HG03457 (cell line): Measurements from ENCODE around the gene FAM169A.
"Not testable (repeated sequence)": the region's sequence is repeated elsewhere in the genome, so short reads cannot be mapped to it uniquely, and the experiment has no call there.

Experiments
- ATAC-seq: cut with Tn5 transposase; IDR thresholded peaks from one replicate; pipeline ENCODE4 v1.9.1; 2021; ENCODE audit warnings: moderate number of reproducible peaks; ENCODE audit not compliant: unreplicated experiment

Gene FAM169A

DNA sequence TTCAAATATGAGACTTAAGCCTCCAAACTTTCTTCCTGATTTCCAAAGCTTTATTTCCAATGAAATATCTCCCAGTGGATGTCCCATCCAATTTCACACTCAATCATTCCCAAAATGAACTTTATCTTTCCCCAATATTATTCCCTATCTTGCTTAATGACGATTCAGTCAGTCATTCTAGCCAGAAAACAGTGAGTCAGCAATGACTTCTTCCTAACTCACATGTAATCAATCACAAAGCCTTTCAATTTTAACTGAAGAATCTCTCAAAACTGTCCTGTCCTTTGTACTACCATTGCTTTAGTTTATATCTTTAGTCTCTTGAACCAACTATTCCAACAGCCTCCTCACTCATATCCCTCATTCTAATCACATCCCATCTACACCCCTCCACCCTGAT is 64.2 kb downstream of the FAM169A start:
- no peak for ATAC-seq

DNA sequence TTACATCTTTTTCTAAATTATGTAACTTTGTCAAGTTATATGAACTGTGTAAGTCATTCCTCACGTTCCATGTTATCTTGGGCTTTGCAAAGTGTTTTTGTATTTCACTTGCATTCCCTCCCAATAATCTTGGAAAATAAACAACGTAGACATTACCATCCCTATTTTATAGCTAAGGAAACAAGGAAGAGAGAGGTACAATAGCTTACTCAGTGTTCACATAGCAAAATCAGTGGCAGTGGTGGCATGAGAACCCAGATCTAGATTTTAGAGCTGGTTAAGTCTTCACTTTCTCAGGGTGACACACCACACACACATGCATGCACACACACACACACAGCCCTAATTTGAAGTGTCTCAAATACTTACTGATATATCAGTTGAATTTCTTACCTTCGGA is 65.0 kb downstream of the FAM169A start:
- ATAC-seq = no peak

DNA sequence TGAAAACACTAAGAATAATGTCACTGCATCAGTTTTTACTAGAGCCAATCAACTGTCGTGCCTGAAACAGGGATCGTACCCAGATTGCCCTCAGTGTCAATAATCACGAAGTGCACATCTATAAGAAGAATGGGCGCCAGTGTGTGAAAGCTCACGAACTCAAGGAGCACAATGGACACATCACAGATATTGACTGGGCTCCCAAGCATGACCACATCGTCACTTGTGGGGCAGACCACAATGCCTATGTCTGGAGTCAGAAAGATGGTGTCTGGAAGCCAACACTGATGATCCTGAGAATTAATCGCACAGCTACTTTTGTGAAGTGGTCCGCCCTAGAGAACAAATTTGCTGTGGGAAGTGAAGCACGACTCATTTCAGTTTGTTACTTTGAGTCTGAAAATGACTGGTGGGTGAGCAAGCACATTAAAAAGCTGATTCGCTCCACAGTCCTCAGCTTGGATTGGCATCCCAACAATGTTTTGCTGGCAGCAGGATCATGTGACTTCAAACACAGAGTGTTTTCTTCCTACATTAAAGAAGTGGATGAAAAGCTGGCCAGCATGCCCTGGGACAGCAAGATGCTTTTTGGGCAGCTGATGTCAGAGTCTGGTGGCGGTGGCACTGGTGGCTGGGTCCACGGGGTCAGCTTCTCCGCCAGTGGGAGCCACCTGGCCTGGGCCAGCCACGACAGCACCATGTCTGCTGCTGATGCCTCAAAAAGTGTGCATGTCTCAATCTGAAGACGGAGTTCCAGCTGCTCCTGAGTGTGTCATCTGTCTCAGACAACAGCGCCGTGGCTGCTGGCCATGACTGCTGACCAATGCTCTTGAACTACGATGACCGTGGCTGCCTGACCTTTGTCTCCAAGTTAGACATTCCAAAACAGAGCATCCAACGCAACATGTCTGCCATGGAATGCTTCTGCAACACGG is 66.9 kb downstream of the FAM169A start:
- ATAC-seq = no peak

DNA sequence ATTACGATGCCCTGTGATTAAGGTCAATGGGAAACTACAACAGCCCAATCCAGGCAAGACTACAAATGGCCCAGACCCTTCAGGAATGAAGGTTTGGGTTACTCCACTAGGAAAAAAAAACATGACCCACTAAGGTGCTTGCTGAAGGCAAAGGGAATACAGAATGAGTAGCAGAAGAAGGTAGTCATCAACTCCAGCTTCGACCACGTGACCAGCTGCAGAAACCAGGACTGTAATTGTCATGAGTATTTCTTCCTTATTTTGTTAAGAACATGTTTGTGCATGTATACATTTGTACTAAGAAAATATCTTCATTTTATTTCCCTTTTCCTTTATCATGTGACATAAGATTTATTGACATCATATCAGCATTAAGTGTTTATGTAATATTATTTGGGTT is 74.5 kb downstream of the FAM169A start:
- not testable (repeated sequence) for ATAC-seq

DNA sequence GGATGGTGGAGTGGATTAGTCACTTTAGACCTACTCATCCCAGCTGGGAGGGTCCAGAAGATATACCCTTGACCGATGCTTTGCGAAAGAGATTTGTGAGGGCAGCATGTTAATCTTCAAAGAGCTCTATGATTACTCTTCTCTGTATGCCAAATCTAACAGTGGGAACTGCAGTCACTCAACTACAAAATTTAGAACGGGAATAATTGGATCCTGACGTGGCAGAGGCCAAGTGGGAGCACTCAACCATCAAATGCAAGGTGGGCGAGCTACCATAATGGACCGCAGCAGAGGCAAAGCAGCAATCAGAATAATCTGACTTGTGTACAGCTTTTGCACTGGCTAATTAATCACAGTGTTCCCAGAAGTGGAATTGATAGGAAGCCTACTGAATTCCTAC is 78.8 kb downstream of the FAM169A start:
- no peak for ATAC-seq

DNA sequence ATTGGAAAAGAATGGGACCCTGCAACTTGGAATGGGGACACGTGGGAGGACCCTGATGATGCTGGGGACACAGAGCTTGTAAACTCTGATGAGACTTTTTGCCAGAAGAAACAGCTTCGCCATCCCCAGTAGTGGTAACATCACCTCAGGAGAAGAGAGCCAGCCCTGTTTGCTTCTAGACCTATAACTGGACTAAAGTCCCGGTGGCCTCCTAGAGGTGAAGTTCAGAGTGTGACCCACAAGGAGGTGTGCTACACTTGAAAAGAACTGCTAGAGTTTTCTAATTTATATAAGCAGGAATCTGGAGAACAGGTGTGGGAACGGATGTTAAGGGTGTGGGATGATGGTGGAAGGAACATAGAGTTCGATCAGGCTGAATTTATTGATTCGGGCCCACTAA is 79.3 kb downstream of the FAM169A start:
- ATAC-seq = no peak

DNA sequence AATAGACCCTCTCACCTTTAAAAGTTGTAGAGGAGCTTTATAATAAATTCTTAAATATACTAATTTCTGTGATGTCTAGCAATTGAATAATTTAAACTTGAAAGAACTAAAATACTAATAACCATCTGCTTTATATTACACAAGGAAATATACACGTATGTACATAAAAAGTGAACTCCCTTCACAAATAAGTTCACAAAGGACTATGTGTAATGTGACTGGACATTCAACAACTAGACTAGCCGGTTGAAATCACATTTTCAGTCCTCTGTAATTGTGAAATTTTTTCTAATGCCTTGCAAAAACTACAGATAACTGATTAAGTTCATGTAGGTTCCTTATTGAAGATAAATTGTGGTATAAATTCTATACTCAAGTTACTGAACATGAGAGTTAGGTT is 87.6 kb downstream of the FAM169A start:
- no peak for ATAC-seq

DNA sequence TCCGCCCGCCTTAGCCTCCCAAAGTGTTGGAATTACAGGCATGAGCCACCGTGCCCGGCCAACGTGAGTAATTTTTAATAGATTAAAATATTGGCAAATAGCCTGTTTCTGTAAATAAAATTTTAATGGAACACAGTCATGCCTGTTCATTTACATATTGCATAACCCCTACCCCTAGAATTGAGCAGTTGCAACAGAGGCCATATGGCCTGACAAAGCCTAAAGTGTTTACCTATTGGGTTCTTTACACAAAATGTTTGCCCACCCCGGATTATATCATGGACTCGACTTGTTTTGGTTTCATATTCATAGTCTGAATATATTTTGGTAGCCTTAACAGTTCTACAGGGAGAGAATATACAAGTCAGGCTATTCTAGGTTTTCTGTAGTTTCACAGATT is 93.8 kb downstream of the FAM169A start:
- no peak for ATAC-seq

DNA sequence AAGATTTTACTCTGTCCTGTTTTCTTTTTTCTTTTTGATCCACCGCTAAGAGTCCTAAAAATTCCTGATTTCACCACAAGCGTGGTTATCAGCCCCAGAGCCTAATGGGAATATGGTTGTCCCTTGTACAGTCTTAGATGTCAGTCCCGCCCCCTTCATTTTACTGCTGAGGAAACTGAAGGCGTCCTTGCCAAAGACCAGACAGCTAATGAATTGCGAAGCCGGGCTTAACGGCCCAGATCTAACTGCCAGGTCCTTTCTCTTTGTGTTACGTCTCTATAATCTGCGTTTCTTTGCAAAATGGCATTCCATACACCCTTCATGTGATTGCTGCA is 98.6 kb downstream of the FAM169A start:
- ATAC-seq = peak; percentile 9

DNA sequence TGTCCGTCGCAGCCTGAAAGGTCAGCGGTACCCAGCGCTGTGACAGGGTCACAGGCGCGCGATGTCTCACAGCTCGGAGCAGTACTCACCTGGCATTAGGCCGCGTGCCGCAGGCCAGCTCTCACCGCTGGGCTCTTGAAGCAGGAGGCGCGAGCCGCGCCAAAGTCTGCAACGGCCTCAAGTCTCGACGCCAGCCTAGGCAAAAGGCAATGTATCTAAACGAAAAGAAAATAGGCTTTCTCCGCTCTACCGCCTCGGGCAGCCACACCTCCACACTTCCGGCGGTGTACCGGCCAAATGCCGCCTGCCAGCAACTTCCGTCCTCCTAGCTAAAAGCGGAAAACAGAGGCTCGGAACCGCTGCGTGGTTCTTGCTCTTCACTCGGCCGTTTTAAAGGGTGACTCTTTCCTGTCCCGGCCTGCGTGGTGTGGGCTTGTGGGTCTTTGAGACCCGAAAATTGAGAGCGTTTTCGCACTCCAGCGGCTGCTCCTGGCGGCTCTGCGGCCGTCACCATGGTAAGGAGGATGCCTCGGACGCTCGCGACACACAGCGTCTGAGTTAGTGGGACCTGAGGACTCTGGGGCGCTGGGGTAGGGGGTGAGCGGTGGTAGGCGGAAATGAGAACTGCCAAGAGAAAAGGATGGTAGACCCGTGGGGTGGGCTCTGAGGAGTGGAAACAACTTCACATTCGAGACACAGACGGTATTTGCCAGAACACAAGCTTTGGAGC is 99.2 kb downstream of the FAM169A start, which contains the start of the genes GFM2 and NSA2:
Gene GFM2 (minus strand): TSS at position 269 of the 730 bp plus-strand sequence. CDS start 3,375 bp downstream, outside the sequence.
Gene NSA2 (plus strand): TSS at position 401 of the 730 bp plus-strand sequence. CDS start 112 bp downstream, at position 513.
- peak; percentile 68 for ATAC-seq

DNA sequence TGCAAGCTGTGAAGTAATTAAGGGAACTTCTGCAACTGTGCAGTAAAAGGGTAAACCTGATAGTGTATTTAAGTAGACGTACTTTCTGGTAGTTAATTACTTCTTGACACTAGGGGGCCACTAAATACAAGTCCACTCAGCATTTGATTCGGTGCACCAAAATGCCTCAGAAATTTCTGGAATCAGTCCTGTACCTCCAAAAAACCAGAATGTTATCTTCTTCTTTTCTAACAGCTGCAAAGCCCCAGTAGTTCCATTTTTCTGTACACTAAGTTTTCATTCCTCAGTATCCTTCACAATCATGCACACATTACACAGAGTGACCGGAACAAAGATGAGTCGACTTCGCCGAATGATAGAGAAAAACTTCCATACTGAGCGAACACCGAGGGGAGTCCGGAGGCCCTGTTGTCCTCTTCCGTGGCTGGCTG is 99.8 kb downstream of the FAM169A start:
- peak; percentile 13 for ATAC-seq

DNA sequence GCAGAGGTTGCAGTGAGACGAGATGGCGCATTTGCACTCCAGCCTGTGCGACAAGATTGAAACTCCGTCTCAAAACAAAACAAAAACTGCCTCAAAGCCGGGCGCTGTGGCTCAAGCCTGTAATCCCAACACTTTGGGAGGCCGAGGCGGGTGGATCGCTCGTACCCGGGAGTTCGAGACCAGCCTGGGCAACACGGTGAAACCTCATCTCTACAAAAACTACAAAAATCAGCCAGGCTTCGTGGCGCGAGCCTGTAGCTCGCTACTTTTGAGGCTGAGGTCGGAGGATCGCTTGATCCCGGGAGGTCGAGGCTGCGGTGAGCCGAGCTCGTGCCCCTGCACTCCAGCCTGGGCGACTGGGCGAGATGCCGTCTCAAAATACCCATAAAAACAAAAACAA is 100.3 kb downstream of the FAM169A start:
- ATAC-seq = no peak

DNA sequence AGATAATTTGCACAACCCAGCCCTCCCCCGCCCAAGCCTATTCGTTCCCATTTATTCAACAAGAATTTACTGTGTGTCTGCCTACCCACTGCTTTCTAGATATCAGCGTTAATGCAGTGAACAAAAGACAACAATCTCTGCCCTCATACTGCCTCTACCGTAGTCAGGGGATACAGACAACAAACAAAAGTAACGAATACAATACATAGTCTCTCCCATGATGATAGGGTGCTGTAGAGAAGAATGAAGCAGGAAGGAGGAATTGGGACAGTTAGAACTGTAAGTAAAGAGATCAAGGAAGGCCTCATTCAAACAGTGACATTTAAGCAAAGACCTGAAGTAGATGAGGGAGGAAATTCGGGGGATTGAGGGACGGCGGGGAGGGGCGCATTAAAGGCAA is 101.0 kb downstream of the FAM169A start:
- no peak for ATAC-seq

DNA sequence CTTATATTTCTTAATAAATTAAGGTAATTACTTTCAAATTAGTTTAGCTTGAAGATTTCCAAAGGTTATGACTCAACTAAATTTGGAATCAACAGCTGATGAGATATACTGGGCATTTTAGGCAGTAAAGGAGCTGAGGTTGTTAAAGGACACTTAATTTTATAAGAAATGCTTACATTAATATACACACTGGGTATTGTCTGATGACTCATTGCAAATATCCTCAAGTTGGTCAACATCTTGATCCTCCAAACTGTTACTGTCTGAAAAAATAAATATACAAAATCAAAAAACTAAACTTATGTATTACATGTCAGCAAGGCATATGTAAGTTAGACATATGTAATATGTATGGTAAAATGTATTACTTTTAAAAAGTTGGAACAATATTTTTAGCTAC is 102.7 kb downstream of the FAM169A start:
- no peak for ATAC-seq

DNA sequence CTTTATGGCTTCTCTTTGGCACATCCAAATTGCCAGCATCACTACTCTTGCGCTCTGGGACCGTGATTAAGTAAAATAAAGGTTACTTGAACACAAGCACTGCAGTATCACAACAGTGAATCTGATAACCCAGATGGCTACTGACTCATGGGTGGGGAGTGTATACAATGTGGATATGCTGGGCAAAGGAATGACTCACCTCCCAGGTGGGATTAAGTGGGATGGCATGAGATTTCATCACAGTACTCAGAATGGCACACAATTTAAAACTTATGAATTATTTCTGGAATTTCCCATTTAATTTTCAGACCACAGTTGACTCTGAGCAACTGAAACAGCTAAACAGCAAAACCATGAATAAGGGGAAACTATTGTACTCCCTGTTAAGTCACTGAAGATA is 103.6 kb downstream of the FAM169A start:
- no peak for ATAC-seq

DNA sequence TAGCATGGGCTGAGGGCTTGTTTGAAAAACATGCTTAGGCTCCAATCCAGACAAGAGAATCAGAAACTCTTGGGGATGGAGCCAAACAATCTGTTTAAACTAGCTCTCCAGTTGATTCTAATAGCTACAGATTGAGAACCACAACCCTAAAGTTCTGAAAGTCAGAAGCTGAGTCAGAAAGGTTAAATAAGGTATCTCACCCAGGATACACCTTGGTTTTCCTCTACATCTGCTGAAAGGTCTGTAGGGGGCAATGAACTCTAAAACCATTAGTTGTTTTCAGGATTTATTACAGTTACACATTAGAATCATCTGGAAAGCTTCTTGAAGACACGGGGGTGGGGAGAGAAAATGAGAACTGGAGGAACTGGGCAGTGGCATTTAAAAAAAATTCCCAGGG is 104.9 kb downstream of the FAM169A start:
- ATAC-seq = no peak

DNA sequence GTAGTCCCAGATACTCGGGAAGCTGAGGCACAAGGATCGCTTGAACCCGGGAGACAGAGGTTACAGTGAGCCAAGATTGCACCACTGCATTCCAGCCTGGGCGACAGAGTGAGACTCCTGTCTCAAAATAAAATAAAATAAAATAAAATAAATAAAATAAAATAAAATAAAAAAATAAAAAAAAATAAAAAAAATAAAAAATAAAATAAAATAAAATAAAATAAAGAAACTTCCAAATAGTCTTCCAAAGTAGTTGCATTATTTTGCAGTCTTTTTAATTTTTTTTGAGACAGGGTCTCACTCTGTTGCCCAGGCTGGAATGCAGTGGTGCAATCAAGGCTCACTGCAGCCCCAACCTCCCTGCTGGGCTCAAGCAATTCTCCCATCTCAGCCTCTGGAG is 117.4 kb downstream of the FAM169A start:
- not testable (repeated sequence) for ATAC-seq

DNA sequence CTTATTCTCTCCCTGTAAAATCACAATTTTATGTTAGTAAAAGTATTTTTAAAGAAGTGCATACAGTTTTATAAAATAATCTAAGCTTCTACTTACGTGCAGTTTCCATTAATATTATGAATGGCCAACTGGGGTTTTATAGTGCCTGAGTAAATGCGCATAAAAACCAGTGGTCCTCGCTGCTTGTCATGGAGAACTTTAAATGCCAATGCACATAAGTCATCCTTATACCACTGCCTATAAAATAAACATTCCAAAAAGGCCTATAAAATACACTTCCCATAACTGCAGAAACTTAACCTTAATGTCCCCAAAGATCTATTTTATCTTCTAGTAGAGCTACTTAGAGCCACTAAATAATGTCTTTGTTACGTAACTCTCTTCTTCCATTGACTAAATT is 127.8 kb downstream of the FAM169A start:
- ATAC-seq = no peak

DNA sequence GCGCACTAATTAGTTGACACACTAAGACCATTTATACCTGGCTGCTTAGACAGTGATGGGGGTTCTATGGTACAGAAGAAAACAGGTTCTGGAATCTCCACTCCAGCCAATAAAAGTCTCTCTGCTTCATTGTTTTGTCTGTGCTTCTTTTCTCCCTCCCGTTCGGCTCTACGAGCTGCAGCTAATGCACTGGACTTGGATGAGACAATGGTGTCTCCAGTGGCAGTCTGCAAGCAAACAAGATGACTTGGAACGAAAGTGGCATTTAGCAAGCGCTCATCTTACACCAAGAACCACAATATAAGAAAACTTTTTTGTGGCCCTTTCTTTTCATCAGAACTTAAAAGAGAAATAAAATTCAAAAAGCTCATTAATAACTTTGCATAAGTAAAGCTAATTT is 129.4 kb downstream of the FAM169A start:
- no peak for ATAC-seq
